Activated B cell treated with CpG ODN at 0.5 μM for 24 hours (primary cell): ENCODE measurements around the gene RTEL1. TPM values are rescaled to one million over a fixed set of nuclear protein-coding genes. Genes with fewer than 3 reads are reported as not detected.
"Not testable (repeated sequence)": the region's sequence is repeated elsewhere in the genome, so short reads cannot be mapped to it uniquely, and the experiment has no call there.

Experiments used
- ATAC-seq: fragments of 200-7000 bp; cut with Tn5 transposase; one replicate; pipeline ENCODE4 v1.10.0; 2021; ENCODE audit warnings: low read depth, mild to moderate bottlenecking, moderate library complexity
- CTCF ChIA-PET: fragments of 350-600 bp; sonication (Branson Sonifier 250); formaldehyde crosslinking; loops from one replicate; lab custom pipeline; 2021; ENCODE audit warnings: antibody characterized with exemption; lab: Charles Lee
- POLR2A ChIA-PET: fragments of 350-600 bp; sonication (Branson Sonifier 250); formaldehyde crosslinking; loops from one replicate; lab custom pipeline; 2021; ENCODE audit warnings: antibody characterized with exemption; lab: Charles Lee
- DNase-seq: peaks from one replicate; pipeline ENCODE4 v3.0.0; 2022
- H3K27ac Mint-ChIP-seq: one replicate; pipeline ENCODE4 v1.8.0; 2020; ENCODE audit warnings: mixed read lengths
- H3K27me3 Mint-ChIP-seq: one replicate; pipeline ENCODE4 v1.8.0; 2021; ENCODE audit warnings: mixed read lengths
- H3K36me3 Mint-ChIP-seq: one replicate; pipeline ENCODE4 v1.8.0; 2021; ENCODE audit warnings: low read depth, mixed read lengths
- H3K4me1 Mint-ChIP-seq: one replicate; pipeline ENCODE4 v1.8.0; 2021; ENCODE audit warnings: mixed read lengths
- H3K4me3 Mint-ChIP-seq: one replicate; pipeline ENCODE4 v1.8.0; 2020; ENCODE audit warnings: mild to moderate bottlenecking, mixed read lengths
- H3K9me3 Mint-ChIP-seq: one replicate; pipeline ENCODE4 v1.8.0; 2020; ENCODE audit warnings: mixed read lengths
- intact Hi-C: fragments of 100-400 bp; cut with micrococcal nuclease; formaldehyde crosslinking; loops from one replicate; pipeline ENCODE4 v1.15.1; 2024
- total RNA-seq: library from RNA; stranded (reverse); gene quantifications from 2 replicates; pipeline ENCODE4 v1.2.3, GENCODE V29; 2022
- TF ChIP-seq, protein P1 (sequence below): fragments of 200-600 bp; IDR thresholded peaks from one replicate; pipeline ENCODE4 v1.8.0; 2022; ENCODE audit warnings: antibody characterized with exemption, mild to moderate bottlenecking

The RTEL1 gene
- total RNA-seq, 1 donor from 2014 or later, result 33.8 TPM

DNA sequence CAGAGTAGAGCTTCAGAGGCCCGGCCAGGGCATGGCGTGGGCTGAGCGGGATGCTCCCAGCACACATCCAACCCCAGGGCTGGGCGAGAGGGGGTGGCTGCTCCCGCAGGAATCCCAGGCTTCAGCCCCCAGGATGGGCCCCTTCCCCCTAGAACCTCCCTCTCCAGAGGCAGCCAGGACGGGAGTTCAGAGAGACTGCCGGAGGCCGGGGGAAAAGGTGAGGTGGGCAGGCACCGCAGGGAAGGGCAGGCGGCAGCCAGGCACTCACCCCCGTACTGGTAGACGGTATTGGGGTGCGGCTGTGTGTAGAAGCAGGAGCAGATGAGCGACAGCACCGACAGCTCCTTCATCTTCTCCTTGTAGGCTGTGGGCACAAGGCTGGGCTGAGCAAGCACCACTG, 14.2 kb upstream of the RTEL1 start:
- intact Hi-C loops, result loop anchor here (2.0 to 5.0 kb wide), 3 partner anchors 63 to 329 kb away; partner anchors contain the start of gene UCKL1
- Mint-ChIP-seq H3K27me3 (no peaks in the 10 kb centered on the region), H3K9me3 (peaks cover 2% of the 10 kb centered on the region), H3K4me3 (no peak overlapping the region), H3K4me1 (peaks cover 18% of the 10 kb centered on the region), H3K36me3 (peaks cover 2% of the 10 kb centered on the region), H3K27ac (no peak overlapping the region)
- ATAC-seq, result no peak
- DNase-seq, result no peak
- ChIA-PET POLR2A (interaction anchor here (0.6 to 6.6 kb wide), 4 partner anchors 13 to 106 kb away, joined by 3 to 161 read pairs (median 52); partner anchors contain the start of genes GMEB2 and PTK6), CTCF (interaction anchor here (3.2 kb wide), 1 partner anchor 106 kb away, joined by 27 read pairs; the partner anchor contains the start of gene PTK6)
- TF ChIP-seq, protein P1, sequence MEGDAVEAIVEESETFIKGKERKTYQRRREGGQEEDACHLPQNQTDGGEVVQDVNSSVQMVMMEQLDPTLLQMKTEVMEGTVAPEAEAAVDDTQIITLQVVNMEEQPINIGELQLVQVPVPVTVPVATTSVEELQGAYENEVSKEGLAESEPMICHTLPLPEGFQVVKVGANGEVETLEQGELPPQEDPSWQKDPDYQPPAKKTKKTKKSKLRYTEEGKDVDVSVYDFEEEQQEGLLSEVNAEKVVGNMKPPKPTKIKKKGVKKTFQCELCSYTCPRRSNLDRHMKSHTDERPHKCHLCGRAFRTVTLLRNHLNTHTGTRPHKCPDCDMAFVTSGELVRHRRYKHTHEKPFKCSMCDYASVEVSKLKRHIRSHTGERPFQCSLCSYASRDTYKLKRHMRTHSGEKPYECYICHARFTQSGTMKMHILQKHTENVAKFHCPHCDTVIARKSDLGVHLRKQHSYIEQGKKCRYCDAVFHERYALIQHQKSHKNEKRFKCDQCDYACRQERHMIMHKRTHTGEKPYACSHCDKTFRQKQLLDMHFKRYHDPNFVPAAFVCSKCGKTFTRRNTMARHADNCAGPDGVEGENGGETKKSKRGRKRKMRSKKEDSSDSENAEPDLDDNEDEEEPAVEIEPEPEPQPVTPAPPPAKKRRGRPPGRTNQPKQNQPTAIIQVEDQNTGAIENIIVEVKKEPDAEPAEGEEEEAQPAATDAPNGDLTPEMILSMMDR, result no peak

DNA sequence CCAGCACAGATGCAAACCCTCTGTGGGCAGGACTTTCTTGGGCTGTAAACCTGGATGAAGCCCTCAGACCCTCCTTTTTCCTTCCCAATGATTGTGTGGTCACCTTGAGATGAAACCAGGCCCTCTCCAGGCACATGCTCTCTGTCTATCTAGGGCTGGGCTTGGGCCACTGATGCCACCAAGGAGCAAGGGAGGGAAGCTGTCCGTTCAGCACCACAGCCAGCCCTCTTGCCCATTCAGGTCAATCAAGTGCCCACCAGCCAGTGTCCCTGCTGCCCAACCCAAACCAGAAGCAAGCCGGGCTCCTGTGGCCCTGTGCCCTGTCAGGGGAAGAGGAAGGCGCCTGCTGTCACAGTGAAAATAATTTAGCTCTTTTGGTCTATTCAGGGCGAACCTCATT, 12.9 kb upstream of the RTEL1 start:
- TF ChIP-seq, protein P1, result no peak
- ATAC-seq (no peak), DNase-seq (no peak)
- Mint-ChIP-seq H3K36me3 (no peaks in the 10 kb centered on the region), H3K4me1 (peaks cover 6% of the 10 kb centered on the region), H3K27me3 (no peaks in the 10 kb centered on the region), H3K9me3 (no peaks in the 10 kb centered on the region), H3K4me3 (no peak overlapping the region), H3K27ac (no peak overlapping the region)
- intact Hi-C loops, result no loop called here
- POLR2A ChIA-PET, result no interaction called here
- CTCF ChIA-PET, result no interaction called here

DNA sequence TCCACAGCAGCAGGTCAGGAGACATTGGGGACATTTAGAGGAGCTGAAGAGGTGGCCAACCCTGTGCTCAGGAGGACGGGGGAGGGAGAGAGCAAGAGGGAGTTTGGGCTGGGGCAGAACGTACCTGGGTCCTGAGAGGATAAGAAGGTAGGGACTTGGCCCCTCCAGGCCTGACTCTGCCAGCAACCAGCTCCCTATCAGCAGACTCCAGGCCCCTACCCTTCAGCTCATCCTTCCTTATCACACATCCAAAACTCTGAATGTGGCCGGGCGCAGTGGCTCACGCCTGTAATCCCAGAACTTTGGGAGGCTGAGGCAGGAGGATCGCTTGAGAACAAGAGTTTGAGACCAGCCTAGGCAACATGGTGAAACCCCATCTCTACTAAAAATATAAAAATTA, 9.9 kb upstream of the RTEL1 start:
- peaks cover 3% of the 10 kb centered on the region for H3K27me3 Mint-ChIP-seq
- ChIA-PET POLR2A (interaction anchor here (0.6 kb wide), 1 partner anchor 128 kb away, joined by 3 read pairs; no protein-coding TSS in a partner anchor), CTCF (no interaction called here)
- no peak overlapping the region for H3K27ac Mint-ChIP-seq
- no peak overlapping the region for H3K4me3 Mint-ChIP-seq
- DNase-seq (no peak), ATAC-seq (no peak)
- TF ChIP-seq, protein P1, result no peak
- intact Hi-C loops, result no loop called here
- H3K4me1 Mint-ChIP-seq, result peaks cover 9% of the 10 kb centered on the region
- no peaks in the 10 kb centered on the region for H3K9me3 Mint-ChIP-seq
- no peaks in the 10 kb centered on the region for H3K36me3 Mint-ChIP-seq

DNA sequence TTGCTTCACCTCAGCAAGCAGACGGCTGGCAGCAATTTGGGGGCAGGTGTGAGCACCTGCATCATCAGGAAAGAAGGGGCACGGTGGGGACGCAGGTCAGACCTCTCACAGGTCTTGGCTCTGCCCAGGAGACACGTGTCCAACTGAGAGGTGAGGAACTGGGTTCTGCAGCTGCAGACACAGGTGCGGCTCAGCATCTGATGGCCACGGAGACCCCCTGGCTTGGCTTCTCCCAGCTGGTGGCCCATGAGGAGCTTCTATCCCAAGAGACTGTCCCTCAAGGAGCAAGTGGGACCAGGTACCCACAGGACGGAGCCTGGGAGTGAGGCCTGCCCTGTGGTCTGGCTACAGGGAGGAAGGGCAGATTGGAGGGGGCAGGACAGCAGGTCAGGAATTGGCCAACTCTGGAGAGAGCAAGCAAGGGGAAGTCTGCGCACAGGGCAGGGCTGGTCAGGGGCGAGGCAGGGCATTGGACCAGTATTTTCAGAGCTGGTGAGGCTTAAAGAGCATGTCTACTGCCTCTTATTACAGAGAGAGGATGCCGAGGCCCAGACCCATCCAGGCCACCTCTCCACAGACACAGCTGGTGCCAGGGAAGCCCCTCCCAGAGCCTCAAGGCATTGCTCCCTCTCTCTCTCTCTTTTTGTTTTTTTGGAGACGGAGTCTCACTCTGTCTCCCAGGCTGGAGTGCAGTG, 9.1 kb upstream of the RTEL1 start:
- ATAC-seq (no peak), DNase-seq (no peak)
- POLR2A ChIA-PET, result no interaction called here
- H3K36me3 Mint-ChIP-seq, result no peaks in the 10 kb centered on the region
- H3K27me3 Mint-ChIP-seq, result peaks cover 3% of the 10 kb centered on the region
- H3K4me3 Mint-ChIP-seq, result no peak overlapping the region
- intact Hi-C loops, result no loop called here
- no peaks in the 10 kb centered on the region for H3K9me3 Mint-ChIP-seq
- TF ChIP-seq, protein P1, result no peak
- H3K27ac Mint-ChIP-seq, result no peak overlapping the region
- CTCF ChIA-PET, result no interaction called here
- H3K4me1 Mint-ChIP-seq, result peaks cover 13% of the 10 kb centered on the region

DNA sequence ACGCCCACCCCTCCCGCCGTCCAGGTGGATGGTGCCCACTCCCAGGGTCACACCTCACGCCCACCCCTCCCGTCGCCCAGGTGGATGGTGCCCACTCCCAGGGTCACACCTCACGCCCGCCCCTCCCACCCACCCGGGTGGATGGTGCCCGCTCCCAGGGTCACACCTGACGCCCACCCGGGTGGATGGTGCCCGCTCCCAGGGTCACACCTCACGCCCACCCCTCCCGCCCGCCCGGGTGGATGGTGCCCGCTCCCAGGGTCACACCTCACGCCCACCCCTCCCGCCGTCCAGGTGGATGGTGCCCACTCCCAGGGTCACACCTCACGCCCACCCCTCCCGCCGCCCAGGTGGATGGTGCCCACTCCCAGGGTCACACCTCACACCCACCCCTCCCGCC, 7.6 kb upstream of the RTEL1 start:
- H3K9me3 Mint-ChIP-seq, H3K27ac Mint-ChIP-seq, POLR2A ChIA-PET, CTCF ChIA-PET, H3K4me3 Mint-ChIP-seq, DNase-seq, H3K36me3 Mint-ChIP-seq, ATAC-seq, H3K27me3 Mint-ChIP-seq: not testable (repeated sequence)
- peaks cover 15% of the 10 kb centered on the region for H3K4me1 Mint-ChIP-seq
- intact Hi-C loops, result loop anchor here (10.0 kb wide), 1 partner anchor 84 kb away; the partner anchor contains the start of genes LIME1 and SLC2A4RG
